Brain microvascular endothelial cell (primary cell): ENCODE results near the gene TMEM86B.

ENCODE experiments used
- DNase-seq: peaks from one replicate; pipeline ENCODE4 v3.0.0-alpha.2; 2020
- H3K27ac ChIP-seq: fragments of 250-450 bp; sonication (Bioruptor Pico); 2 replicates; pipeline ENCODE4 v1.5.1; 2020; ENCODE audit warnings: mild to moderate bottlenecking, moderate library complexity
- H3K27me3 ChIP-seq: fragments of 250-450 bp; sonication (Bioruptor Pico); replicated peaks from 2 replicates; pipeline ENCODE4 v1.5.1; 2020; ENCODE audit warnings: mild to moderate bottlenecking
- H3K36me3 ChIP-seq: fragments of 250-450 bp; sonication (Bioruptor Pico); replicated peaks from 2 replicates; pipeline ENCODE4 v1.5.1; 2020; ENCODE audit warnings: mild to moderate bottlenecking
- H3K4me3 ChIP-seq: 2 replicates; pipeline ENCODE4 v1.5.1; 2011; ENCODE audit warnings: low read depth, mild to moderate bottlenecking, control low read depth, low read length, moderate library complexity
- CTCF ChIP-seq: IDR thresholded peaks from 2 replicates; pipeline ENCODE4 v1.5.1; 2011; ENCODE audit warnings: low read depth, mild to moderate bottlenecking, moderate library complexity, low read length, control low read depth, inconsistent platforms; ENCODE audit errors: missing control alignments
- in situ Hi-C: cut with HindIII; loops from 2 replicates; pipeline ENCODE4 v1.10.0; 2017; ENCODE audit warnings: low sequenced_read_pairs, low pct_ligation_motif_present

TMEM86B gene

DNA sequence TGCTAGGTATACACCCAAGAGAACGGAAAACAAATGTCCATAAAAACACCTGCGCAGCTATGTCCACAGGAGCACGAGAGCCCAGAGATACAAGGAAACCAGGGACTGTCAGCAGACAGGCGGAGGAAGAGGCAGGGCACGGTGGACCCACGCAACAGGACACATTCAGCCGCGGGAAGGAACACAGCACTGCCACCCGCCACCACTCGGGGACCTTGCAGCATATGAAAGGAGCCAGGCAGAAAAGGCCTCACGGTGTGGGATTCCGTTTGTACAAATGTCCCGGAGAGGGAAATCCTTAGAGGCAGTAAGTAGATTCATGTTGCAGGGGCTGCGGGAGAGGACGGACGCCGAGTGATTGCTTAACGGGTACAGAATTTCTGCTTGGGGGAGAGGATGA is 43.6 kb upstream of the TMEM86B start:
- peaks cover 11% of the 10 kb centered on the region for H3K36me3 ChIP-seq
- in situ Hi-C loops, result no loop called here
- H3K27me3 ChIP-seq, result no peaks in the 10 kb centered on the region
- H3K4me3 ChIP-seq, result no peak overlapping the region
- no peak for TF ChIP-seq CTCF
- no peak overlapping the region for H3K27ac ChIP-seq
- no peak for DNase-seq

- Histone ChIP-seq H3K36me3 (peaks cover 10% of the 10 kb centered on the region), H3K4me3 (no peak overlapping the region), H3K27ac (no peak overlapping the region), H3K27me3 (no peaks in the 10 kb centered on the region)
- DNase-seq, result no peak
- in situ Hi-C loops, result no loop called here
- TF ChIP-seq CTCF, result no peak
These were observed 41.8 kb upstream of the TMEM86B start for GRCh38 chr19:55270172-55270942.

GRCh38 chr19:55269299-55269698 is 40.7 kb upstream of the TMEM86B start:
- TF ChIP-seq CTCF, result no peak
- Histone ChIP-seq H3K27me3 (no peaks in the 10 kb centered on the region), H3K36me3 (peaks cover 10% of the 10 kb centered on the region), H3K4me3 (no peak overlapping the region), H3K27ac (no peak overlapping the region)
- in situ Hi-C loops, result no loop called here
- no peak for DNase-seq

DNA sequence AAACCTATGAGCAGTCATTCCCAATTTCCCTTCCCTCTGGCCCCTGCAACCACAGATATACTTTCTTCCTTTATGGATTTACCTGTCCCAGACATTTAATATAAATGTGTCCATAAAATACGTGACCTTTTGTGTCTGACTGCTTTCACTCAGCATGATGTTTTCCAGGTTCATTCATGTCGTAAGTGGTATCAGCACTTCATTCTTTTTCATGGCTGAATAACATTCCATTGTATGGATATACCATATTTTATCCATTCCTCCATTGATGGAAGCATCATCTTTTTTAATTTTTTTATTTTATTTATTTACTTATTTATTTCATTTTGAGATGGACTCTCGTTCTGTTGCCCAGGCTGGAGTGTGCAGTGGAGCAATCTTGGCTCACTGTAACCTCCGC is 38.3 kb upstream of the TMEM86B start:
- in situ Hi-C loops, result no loop called here
- no peak for DNase-seq
- H3K27ac ChIP-seq, result no peak overlapping the region
- no peak for TF ChIP-seq CTCF
- no peaks in the 10 kb centered on the region for H3K27me3 ChIP-seq
- no peaks in the 10 kb centered on the region for H3K36me3 ChIP-seq
- no peak overlapping the region for H3K4me3 ChIP-seq

DNA sequence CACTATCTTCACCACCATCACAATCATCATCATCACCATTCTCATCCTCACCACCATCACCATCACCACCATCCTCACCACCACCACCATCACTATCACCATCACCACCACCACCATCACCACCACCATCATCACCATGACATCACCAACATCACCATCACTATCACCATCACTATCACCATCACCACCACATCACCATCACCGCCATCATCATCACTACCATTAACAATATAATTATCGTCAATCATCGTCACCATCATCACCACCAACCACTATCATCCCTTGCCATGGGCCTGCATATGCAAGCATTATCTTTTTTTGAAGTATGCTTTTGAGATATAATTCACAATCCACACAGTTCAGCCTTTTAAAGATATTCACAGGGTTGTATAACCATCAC is 37.8 kb upstream of the TMEM86B start:
- H3K27me3 ChIP-seq, result no peaks in the 10 kb centered on the region
- TF ChIP-seq CTCF, result no peak
- no peak for DNase-seq
- in situ Hi-C loops, result no loop called here
- H3K27ac ChIP-seq, result no peak overlapping the region
- H3K36me3 ChIP-seq, result no peaks in the 10 kb centered on the region
- no peak overlapping the region for H3K4me3 ChIP-seq
